HG02678 (cell line): Measurements from ENCODE around the gene INTS3.
"Not testable (repeated sequence)": the region's sequence is repeated elsewhere in the genome, so short reads cannot be mapped to it uniquely, and the experiment has no call there.

Experiments
- ATAC-seq: cut with Tn5 transposase; IDR thresholded peaks from one replicate; pipeline ENCODE4 v1.9.1; 2021; ENCODE audit warnings: mild to moderate bottlenecking, moderate library complexity; ENCODE audit not compliant: unreplicated experiment

The INTS3 gene

GRCh38 chr1:153775458-153776327, 47.8 kb downstream of the INTS3 start:
- peak; percentile 64 for ATAC-seq

DNA sequence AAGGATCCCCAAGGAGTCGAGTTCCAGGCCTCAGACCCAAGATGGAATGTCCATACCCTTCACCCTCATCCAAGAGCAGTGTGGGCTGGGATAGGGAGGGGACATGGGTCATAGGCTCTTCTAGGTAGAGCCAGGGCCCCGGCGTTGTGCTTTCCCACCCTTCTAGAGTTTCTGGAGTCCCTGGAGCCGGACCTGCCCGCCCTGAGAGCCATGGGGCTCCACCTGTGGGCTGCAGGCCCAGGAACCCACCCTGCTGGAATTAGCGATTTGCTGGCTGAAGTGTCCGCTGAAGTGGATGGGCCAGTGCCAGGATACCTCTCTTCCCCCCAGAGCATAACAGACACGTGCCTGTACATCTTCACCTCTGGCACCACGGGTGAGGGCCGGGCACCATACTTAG, 48.5 kb downstream of the INTS3 start:
- ATAC-seq, result no peak

- ATAC-seq, result no peak
Observed at GRCh38 chr1:153776845-153777370, 49.1 kb downstream of the INTS3 start.

DNA sequence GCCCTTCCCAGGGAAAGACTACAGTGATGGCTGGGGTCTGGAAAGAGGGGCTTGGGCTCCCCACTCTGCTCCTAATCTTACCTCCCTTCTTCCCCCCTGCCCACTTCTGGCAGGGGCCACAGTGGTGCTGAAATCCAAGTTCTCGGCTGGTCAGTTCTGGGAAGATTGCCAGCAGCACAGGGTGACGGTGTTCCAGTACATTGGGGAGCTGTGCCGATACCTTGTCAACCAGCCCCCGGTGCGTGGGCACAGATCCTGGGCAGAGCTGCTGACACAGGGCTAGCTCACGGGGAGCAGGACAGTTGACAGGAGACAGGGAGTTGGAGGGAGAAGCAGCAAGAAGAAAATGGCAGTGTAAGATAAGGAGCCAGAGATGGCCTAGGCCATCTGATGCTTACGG, 49.8 kb downstream of the INTS3 start:
- ATAC-seq, result no peak

DNA sequence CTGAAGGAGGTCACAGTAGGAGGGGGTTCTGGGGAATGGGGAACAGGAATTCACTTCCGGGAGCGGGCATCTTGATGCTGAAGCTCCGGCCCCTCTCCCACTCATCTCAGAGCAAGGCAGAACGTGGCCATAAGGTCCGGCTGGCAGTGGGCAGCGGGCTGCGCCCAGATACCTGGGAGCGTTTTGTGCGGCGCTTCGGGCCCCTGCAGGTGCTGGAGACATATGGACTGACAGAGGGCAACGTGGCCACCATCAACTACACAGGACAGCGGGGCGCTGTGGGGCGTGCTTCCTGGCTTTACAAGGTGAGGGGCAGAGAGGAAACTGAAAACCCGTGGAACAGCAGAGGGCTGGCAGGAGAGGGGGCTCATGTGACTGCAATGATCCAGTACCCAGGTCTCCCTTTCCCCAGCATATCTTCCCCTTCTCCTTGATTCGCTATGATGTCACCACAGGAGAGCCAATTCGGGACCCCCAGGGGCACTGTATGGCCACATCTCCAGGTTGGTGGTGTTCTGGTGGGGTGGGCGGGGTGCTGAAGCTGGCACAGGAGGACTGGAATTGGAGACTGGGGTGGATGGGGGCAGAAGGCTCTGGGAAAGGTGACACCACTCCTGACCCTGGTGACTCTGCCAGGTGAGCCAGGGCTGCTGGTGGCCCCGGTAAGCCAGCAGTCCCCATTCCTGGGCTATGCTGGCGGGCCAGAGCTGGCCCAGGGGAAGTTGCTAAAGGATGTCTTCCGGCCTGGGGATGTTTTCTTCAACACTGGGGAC, 50.4 kb downstream of the INTS3 start:
- ATAC-seq, result no peak

DNA sequence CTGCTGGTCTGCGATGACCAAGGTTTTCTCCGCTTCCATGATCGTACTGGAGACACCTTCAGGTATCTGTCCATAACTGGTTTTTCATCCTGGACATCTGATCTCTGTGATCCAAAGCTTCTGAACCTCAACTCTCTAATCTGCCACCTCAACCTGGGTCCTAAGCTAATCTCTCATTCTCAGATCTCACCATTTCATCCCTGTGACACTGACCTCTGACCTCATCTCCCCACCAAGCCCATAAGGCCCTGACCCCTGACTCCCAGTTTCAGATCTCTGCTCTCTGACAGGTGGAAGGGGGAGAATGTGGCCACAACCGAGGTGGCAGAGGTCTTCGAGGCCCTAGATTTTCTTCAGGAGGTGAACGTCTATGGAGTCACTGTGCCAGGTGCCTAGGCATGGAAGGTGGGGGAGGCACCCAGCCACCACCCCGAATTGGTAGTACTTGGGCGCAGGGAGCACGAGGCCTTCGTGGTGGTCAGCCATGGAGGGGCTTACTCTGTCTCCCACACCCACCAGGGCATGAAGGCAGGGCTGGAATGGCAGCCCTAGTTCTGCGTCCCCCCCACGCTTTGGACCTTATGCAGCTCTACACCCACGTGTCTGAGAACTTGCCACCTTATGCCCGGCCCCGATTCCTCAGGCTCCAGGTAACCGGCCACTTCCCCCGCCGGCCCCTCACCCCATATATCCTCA, 51.1 kb downstream of the INTS3 start:
- no peak for ATAC-seq

DNA sequence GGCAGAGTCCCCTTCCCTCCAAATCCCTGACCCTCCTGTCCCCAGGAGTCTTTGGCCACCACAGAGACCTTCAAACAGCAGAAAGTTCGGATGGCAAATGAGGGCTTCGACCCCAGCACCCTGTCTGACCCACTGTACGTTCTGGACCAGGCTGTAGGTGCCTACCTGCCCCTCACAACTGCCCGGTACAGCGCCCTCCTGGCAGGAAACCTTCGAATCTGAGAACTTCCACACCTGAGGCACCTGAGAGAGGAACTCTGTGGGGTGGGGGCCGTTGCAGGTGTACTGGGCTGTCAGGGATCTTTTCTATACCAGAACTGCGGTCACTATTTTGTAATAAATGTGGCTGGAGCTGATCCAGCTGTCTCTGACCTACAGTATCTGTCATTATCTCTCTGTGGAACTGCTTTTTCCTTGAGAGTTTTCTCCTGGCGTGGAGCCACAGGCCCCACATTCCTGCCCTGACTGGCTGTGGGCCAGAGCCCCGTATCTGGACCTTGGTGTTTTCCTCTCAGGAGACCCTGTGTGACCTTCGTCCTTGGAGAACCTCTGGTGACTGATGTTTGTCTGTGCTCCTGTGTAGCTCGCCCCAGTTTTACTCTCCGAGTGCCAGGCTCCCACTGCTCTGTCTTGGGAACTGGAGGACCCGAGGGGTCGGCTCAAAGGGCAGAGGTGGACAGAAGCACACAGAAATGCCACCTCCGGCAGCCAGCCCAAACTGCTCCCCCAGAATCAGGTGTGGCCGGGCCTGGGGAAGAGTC, 52.1 kb downstream of the INTS3 start:
- no peak for ATAC-seq

DNA sequence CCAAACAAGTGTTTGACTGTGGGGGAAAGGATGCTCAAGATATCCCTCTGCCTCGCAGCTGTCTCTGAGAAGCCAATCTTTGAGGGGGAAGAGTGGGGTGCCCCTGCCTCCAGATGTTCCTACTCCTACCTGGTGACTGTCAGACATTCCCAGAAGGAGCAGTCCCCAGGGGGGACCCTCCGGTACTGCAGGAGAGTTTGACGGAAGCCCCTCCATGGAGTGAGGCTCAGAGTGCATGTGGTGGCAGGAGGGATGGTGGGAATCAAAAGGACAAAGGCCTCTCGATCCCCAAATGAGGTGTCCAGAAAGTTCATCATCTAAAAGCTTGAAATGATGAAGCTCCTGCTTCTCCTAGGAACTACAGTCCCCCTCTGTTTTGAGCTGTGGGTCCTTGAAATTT, 52.7 kb downstream of the INTS3 start:
- ATAC-seq, result no peak

DNA sequence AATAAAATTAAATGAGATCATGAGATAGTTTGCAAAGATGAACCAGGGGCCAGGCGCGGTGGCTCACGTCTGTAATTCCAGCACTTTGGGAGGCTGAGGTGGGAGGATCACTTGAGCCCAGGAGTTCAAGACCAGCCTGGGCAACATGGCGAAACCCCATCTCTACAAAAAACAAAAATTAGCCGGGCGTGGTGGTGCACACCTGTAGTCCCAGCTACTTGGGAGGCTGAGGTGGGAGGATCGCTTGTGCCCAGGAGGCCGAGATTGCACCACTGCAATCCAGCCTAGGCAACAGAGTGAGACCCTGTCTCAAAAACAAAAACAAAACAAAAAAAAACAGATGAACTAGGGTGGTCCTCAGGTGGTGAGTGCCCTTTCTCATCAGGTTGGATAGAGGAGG, 54.8 kb downstream of the INTS3 start:
- ATAC-seq, result not testable (repeated sequence)

GRCh38 chr1:153783233-153784190, 55.7 kb downstream of the INTS3 start:
- ATAC-seq, result peak; percentile 94

GRCh38 chr1:153786038-153786790, 58.4 kb downstream of the INTS3 start:
- no peak for ATAC-seq

- ATAC-seq, result no peak
Observed at GRCh38 chr1:153789478-153790034, 61.7 kb downstream of the INTS3 start.

DNA sequence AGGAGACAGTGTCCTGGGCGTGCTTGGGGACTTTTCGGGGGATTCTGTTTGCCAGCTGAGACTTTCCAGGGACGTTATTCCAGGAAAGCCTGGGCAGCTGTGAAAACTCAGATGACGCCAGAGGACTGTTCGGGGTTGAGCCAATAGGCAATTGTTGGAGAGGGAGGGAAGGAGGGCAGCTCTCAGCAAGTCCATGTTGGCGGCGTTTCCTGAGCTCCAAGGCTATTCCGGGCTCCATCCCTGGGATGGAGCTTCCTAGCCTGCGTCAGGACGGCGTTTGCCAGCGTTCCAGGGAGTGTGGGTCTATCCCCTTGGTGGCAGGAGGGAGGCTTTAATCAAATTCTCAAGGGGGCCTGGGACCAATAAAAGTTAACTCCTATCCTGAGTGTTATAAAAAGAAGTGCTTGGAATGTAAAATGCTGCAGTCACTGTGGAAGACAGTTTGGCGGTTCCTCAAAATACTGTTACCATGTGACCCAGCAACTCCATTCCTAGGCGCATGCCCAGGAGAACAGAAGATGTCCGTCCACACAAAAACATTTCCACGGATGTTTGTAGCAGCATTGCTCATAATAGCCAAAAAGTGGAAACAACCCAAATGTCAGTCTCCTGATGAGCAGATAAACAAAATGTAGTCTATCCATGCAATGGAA, 62.6 kb downstream of the INTS3 start:
- ATAC-seq, result no peak

DNA sequence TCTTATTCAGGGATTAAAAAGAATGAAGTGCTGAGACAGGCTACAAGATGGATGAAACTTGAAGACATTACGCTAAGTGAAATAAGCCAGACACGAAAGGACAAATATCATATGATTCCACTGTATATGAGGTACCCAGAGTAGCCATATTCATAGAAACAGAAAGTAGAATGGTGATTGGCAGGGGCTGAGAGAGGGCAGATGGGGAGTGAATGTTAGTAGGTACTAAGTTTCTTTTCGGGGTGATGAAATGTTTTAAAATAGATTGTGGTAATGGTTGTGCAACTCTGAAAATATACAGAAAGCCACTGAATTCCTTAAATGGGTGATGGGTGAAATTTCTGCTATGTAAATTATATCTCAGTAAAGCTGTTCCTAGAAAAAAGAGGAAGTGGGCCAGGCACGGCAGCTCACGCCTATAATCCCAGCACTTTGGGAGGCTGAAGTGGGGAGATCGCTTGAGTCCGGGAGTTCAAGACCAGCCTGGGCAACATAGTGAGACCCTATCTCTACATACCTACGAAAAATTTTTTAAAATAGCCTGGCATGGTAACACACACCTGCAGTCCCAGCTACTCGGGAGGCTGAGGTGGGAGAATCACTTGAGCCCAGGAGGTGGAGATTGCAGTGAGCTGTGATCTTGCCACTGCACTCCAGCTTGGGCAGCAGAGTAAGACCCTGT, 63.3 kb downstream of the INTS3 start:
- ATAC-seq, result peak; percentile 91

DNA sequence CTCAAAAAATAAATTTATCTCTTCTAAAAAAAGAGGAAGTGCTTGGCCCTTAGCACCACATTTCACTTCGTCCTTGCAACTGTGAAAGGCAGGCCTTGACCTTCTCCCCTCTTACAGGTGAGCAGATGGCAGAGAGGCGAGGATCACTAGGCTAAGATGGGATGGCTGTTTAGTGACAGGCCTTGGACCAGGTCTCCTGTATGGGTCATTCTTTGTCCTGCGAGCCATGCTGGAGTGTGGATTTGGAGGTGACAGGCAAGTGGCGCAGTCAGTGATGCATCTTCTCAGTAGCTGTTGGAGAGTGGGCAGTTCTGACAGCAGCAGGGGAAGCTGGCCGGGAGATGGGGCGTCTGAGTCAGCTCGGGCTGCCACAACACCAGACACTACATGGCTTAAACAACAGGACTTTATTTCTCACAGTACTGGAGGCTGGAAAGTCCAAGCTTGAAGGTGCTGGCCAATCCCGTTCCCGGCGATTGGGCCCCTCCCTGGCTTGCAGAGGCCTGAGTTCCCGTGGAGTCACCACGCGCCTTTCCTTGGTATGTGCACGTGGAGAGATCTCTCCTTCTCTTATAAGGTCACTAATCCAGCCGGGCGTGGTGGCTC, 63.9 kb downstream of the INTS3 start:
- ATAC-seq, result no peak

DNA sequence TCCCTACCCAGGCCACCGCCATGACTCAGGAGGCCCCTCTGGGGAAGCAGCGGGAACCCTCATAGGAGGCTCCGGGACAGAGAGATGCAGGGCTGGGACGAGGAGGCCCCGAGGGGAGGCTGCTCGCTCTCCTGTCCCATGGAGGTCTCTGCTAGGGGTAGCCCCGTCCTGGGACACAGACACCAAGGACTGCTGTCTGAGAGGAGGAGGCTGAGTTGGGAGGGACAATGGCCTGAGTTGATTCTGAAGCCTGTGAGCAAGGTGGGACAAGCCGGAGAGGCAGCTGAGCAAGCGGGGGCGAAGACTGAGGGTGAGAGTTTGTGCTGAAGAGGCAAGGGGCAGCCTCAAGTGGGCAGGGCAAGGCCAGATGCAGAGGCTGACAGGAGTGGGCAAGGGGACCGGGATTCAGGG, 64.8 kb downstream of the INTS3 start:
- no peak for ATAC-seq
